ENCODE measurements around the gene TMPRSS13. TPM values are rescaled to one million over a fixed set of nuclear protein-coding genes. Genes with fewer than 3 reads are reported as not detected.

Gene TMPRSS13
- total and polyA plus RNA-seq, 4 experiments from 2014 or later, result 0.45 to 4.0 (median 2.3) TPM

- Mint-ChIP-seq H3K27me3 (peaks cover 7 to 11% of the 10 kb centered on the region in 2 donors), H3K27ac (no peak overlapping the region), H3K9me3 (peaks cover 0 to 33% (median 12%) of the 10 kb centered on the region in 8 donors), H3K4me3 (no peak overlapping the region), H3K36me3 (peaks cover 1 to 14% of the 10 kb centered on the region in 2 donors), H3K4me1 (no peaks in the 10 kb centered on the region)
- intact Hi-C loops (cut with micrococcal nuclease), result no loop called here
- no peak overlapping the region for H3K4me3 ChIP-seq (ENCODE audit: low read length in 2 of 2)
- CTCF ChIA-PET (ENCODE audit: partially characterized antibody), result interaction anchor here (1.2 to 1.3 kb wide), 3 partner anchors 15 to 176 kb away, joined by 3 read pairs; no protein-coding TSS in a partner anchor
- no peaks in the 10 kb centered on the region for H3K9me3 ChIP-seq (ENCODE audit: control insufficient read depth in 1 of 2, low read length in 2 of 2)
- POLR2A ChIA-PET (ENCODE audit: partially characterized antibody), result no interaction called here
- DNase-seq, result no peak
- no peaks in the 10 kb centered on the region for H3K27me3 ChIP-seq (ENCODE audit: insufficient read depth, low read length)
- no peaks in the 10 kb centered on the region for H3K36me3 ChIP-seq (ENCODE audit: insufficient read depth, low read length)
- H3K4me1 ChIP-seq (ENCODE audit: insufficient read depth, low read length), result no peaks in the 10 kb centered on the region
- H3K27ac ChIP-seq (ENCODE audit: low read depth, low read length), result no peak overlapping the region
These were observed 36.6 kb downstream of the TMPRSS13 start for GRCh38 chr11:117892651-117893050.

- Mint-ChIP-seq H3K9me3 (peaks cover 0 to 33% (median 12%) of the 10 kb centered on the region in 8 donors), H3K27me3 (peaks cover 7 to 8% of the 10 kb centered on the region in 2 donors), H3K27ac (no peak overlapping the region), H3K4me3 (no peak overlapping the region), H3K4me1 (no peaks in the 10 kb centered on the region), H3K36me3 (peaks cover 1 to 14% of the 10 kb centered on the region in 2 donors)
- DNase-seq, result no peak
- Histone ChIP-seq H3K36me3 (ENCODE audit: insufficient read depth, low read length) (no peaks in the 10 kb centered on the region), H3K4me1 (ENCODE audit: insufficient read depth, low read length) (no peaks in the 10 kb centered on the region), H3K9me3 (ENCODE audit: control insufficient read depth in 1 of 2, low read length in 2 of 2) (no peaks in the 10 kb centered on the region), H3K4me3 (ENCODE audit: low read length in 2 of 2) (no peak overlapping the region), H3K27ac (ENCODE audit: low read depth, low read length) (no peak overlapping the region), H3K27me3 (ENCODE audit: insufficient read depth, low read length) (no peaks in the 10 kb centered on the region)
- intact Hi-C loops (cut with micrococcal nuclease), result no loop called here
- ChIA-PET POLR2A (ENCODE audit: partially characterized antibody) (no interaction called here), CTCF (ENCODE audit: partially characterized antibody) (interaction anchor here (0.8 to 1.2 kb wide), 3 partner anchors 16 to 83 kb away, joined by 3 read pairs; no protein-coding TSS in a partner anchor)
These were observed 37.8 kb downstream of the TMPRSS13 start for GRCh38 chr11:117891362-117891761.

GRCh38 chr11:117888139-117888566 is 41.0 kb downstream of the TMPRSS13 start:
- POLR2A ChIA-PET (ENCODE audit: partially characterized antibody), result no interaction called here
- Mint-ChIP-seq H3K27me3 (peaks cover 3 to 8% of the 10 kb centered on the region in 2 donors), H3K36me3 (peaks cover 0 to 9% of the 10 kb centered on the region in 2 donors), H3K27ac (no peak overlapping the region), H3K4me3 (no peak overlapping the region), H3K9me3 (peaks cover 0 to 24% (median 9%) of the 10 kb centered on the region in 8 donors), H3K4me1 (no peaks in the 10 kb centered on the region)
- H3K27me3 ChIP-seq (ENCODE audit: insufficient read depth, low read length), result peaks cover 3% of the 10 kb centered on the region
- H3K9me3 ChIP-seq (ENCODE audit: control insufficient read depth in 1 of 2, low read length in 2 of 2), result no peaks in the 10 kb centered on the region
- H3K4me3 ChIP-seq (ENCODE audit: low read length in 2 of 2), result no peak overlapping the region
- H3K36me3 ChIP-seq (ENCODE audit: insufficient read depth, low read length), result no peaks in the 10 kb centered on the region
- intact Hi-C loops (cut with micrococcal nuclease), result no loop called here
- H3K4me1 ChIP-seq (ENCODE audit: insufficient read depth, low read length), result no peaks in the 10 kb centered on the region
- no peak overlapping the region for H3K27ac ChIP-seq (ENCODE audit: low read depth, low read length)
- CTCF ChIA-PET (ENCODE audit: partially characterized antibody), result no interaction called here
- DNase-seq, result no peak

GRCh38 chr11:117887431-117888138 is 41.6 kb downstream of the TMPRSS13 start:
- Histone ChIP-seq H3K4me3 (ENCODE audit: low read length in 2 of 2) (no peak overlapping the region), H3K27ac (ENCODE audit: low read depth, low read length) (no peak overlapping the region), H3K27me3 (ENCODE audit: insufficient read depth, low read length) (peaks cover 3% of the 10 kb centered on the region), H3K4me1 (ENCODE audit: insufficient read depth, low read length) (no peaks in the 10 kb centered on the region), H3K36me3 (ENCODE audit: insufficient read depth, low read length) (no peaks in the 10 kb centered on the region), H3K9me3 (ENCODE audit: control insufficient read depth in 1 of 2, low read length in 2 of 2) (no peaks in the 10 kb centered on the region)
- peaks cover 0 to 5% of the 10 kb centered on the region in 2 donors for H3K36me3 Mint-ChIP-seq
- ChIA-PET POLR2A (ENCODE audit: partially characterized antibody) (no interaction called here), CTCF (ENCODE audit: partially characterized antibody) (no interaction called here)
- peaks cover 0 to 18% (median 5%) of the 10 kb centered on the region in 8 donors for H3K9me3 Mint-ChIP-seq
- peak overlapping the region in 1 of 7 donors; percentile 22 for H3K27ac Mint-ChIP-seq
- DNase-seq, result no peak
- H3K4me1 Mint-ChIP-seq, result no peaks in the 10 kb centered on the region
- intact Hi-C loops (cut with micrococcal nuclease), result no loop called here
- peaks cover 2 to 8% of the 10 kb centered on the region in 2 donors for H3K27me3 Mint-ChIP-seq
- no peak overlapping the region for H3K4me3 Mint-ChIP-seq

- Histone ChIP-seq H3K27ac (ENCODE audit: low read depth, low read length) (no peak overlapping the region), H3K9me3 (ENCODE audit: control insufficient read depth in 1 of 2, low read length in 2 of 2) (no peaks in the 10 kb centered on the region), H3K36me3 (ENCODE audit: insufficient read depth, low read length) (no peaks in the 10 kb centered on the region), H3K4me1 (ENCODE audit: insufficient read depth, low read length) (no peaks in the 10 kb centered on the region), H3K4me3 (ENCODE audit: low read length in 2 of 2) (no peak overlapping the region), H3K27me3 (ENCODE audit: insufficient read depth, low read length) (peaks cover 3% of the 10 kb centered on the region)
- Mint-ChIP-seq H3K4me3 (no peak overlapping the region), H3K9me3 (peaks cover 0 to 10% (median 3%) of the 10 kb centered on the region in 8 donors), H3K27me3 (peaks cover 10 to 11% of the 10 kb centered on the region in 2 donors), H3K36me3 (peaks cover 0 to 5% of the 10 kb centered on the region in 2 donors), H3K27ac (no peak overlapping the region), H3K4me1 (no peaks in the 10 kb centered on the region)
- DNase-seq, result no peak
- POLR2A ChIA-PET (ENCODE audit: partially characterized antibody), result no interaction called here
- intact Hi-C loops (cut with micrococcal nuclease), result no loop called here
- CTCF ChIA-PET (ENCODE audit: partially characterized antibody), result interaction anchor here (0.6 kb wide), 1 partner anchor 226 kb away, joined by 3 read pairs; no protein-coding TSS in a partner anchor
These were observed 43.4 kb downstream of the TMPRSS13 start for GRCh38 chr11:117885777-117886176.

- Mint-ChIP-seq H3K4me1 (no peaks in the 10 kb centered on the region), H3K36me3 (peaks cover 0 to 4% of the 10 kb centered on the region in 2 donors), H3K27ac (no peak overlapping the region), H3K27me3 (peaks cover 11 to 18% of the 10 kb centered on the region in 2 donors), H3K9me3 (peaks cover 0 to 5% (median 1%) of the 10 kb centered on the region in 8 donors), H3K4me3 (no peak overlapping the region)
- POLR2A ChIA-PET (ENCODE audit: partially characterized antibody), result no interaction called here
- DNase-seq, result no peak
- Histone ChIP-seq H3K36me3 (ENCODE audit: insufficient read depth, low read length) (no peaks in the 10 kb centered on the region), H3K27ac (ENCODE audit: low read depth, low read length) (no peak overlapping the region), H3K4me3 (ENCODE audit: low read length in 2 of 2) (no peak overlapping the region), H3K27me3 (ENCODE audit: insufficient read depth, low read length) (peaks cover 3% of the 10 kb centered on the region), H3K9me3 (ENCODE audit: control insufficient read depth in 1 of 2, low read length in 2 of 2) (no peaks in the 10 kb centered on the region), H3K4me1 (ENCODE audit: insufficient read depth, low read length) (no peaks in the 10 kb centered on the region)
- CTCF ChIA-PET (ENCODE audit: partially characterized antibody), result no interaction called here
- intact Hi-C loops (cut with micrococcal nuclease), result no loop called here
These were observed 44.2 kb downstream of the TMPRSS13 start for GRCh38 chr11:117884994-117885393.

- DNase-seq, result no peak
- POLR2A ChIA-PET (ENCODE audit: partially characterized antibody), result no interaction called here
- intact Hi-C loops (cut with micrococcal nuclease), result no loop called here
- H3K4me3 ChIP-seq (ENCODE audit: low read length in 2 of 2), result no peak overlapping the region
- H3K4me1 ChIP-seq (ENCODE audit: insufficient read depth, low read length), result no peaks in the 10 kb centered on the region
- Mint-ChIP-seq H3K27ac (no peak overlapping the region), H3K4me1 (no peaks in the 10 kb centered on the region), H3K36me3 (no peaks in the 10 kb centered on the region), H3K4me3 (no peak overlapping the region), H3K9me3 (no peaks in the 10 kb centered on the region), H3K27me3 (peaks cover 18 to 29% of the 10 kb centered on the region in 2 donors)
- H3K36me3 ChIP-seq (ENCODE audit: insufficient read depth, low read length), result no peaks in the 10 kb centered on the region
- CTCF ChIA-PET (ENCODE audit: partially characterized antibody), result no interaction called here
- H3K9me3 ChIP-seq (ENCODE audit: control insufficient read depth in 1 of 2, low read length in 2 of 2), result no peaks in the 10 kb centered on the region
- no peak overlapping the region for H3K27ac ChIP-seq (ENCODE audit: low read depth, low read length)
- peaks cover 3% of the 10 kb centered on the region for H3K27me3 ChIP-seq (ENCODE audit: insufficient read depth, low read length)
These were observed 46.1 kb downstream of the TMPRSS13 start for GRCh38 chr11:117883063-117883462.

Measured in CD4-positive, alpha-beta memory T cell (primary cell).